Measurements from ENCODE around the gene WFDC11.

The WFDC11 gene

DNA sequence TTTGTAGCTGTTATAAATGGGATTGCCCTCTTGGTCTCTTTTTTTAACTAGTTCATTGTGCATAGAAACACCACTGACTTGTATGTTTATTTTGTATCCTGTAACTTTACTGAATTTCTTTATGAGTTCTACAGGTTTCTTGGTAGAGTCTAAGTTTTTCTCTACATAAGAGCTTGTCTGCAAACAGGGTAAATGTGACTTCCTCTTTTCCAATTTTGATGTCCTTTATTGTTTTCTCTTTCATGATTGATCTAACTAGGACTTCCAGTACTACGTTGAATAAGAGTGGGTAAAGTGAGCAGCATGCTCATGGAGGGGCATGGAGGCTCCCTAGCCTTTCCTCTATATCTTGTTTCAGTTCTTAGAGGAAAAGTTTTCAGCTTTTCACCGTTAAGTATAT lies 43.5 kb downstream of the WFDC11 start:
- DNase-seq (ENCODE audit: low read depth, low spot score) = no peak

DNA sequence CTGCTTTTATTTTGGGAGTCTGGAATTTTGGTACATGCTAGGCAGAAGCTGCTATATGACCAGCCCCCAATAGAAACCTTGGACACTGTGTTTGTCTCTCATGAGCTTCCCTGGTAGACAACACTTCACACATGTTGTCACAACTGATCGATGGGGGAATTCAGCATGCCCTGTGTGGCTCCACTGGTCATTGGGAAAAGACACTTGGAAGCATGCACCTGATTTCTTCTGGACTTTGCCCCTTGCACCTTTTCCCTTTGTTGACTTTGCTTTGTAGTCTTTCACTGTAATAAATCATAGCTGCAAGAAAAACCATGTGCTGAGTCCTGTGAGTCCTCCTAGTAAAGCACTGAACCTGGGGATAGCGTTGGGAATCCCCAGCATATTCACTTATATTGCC lies 48.4 kb downstream of the WFDC11 start:
- no peak for DNase-seq (ENCODE audit: low read depth, low spot score)

DNA sequence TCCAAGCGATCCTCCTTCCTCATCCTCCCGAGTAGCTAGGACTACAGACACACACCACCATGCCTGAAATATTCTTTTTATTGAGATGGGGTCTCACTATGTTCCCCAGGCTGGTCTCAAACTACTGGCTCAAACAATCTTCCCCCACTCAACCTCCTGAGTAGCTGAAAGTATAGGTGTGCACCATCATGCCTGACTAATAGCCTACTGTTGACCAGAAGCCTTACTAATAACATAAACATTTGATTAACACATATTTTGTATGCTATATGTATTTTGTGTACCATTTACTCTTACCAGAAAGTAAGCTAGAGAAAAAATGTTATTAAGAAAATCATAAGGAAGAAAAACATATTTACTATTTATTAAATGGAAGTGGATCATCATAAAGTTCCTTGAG lies 52.4 kb downstream of the WFDC11 start:
- DNase-seq (ENCODE audit: low read depth, low spot score) = no peak

DNA sequence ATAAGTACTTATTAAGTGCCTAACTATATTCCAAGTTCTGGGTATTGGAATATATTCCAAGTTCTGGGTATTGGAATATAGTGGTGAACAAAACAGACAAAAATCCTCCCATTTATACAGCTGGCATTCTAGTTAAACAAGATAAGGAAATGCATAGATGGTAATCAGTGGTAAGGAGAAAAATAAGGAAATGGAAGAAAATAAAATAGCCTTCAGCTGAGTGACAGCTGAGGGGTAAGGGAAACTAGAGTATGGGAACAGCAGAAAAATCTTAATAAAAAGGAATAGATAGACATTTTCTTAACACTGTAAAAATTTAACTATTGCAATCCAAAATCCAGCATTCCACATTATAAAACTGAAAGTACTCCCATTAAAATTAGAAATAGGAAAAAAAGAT lies 57.7 kb downstream of the WFDC11 start:
- DNase-seq (ENCODE audit: low read depth, low spot score) = no peak

DNA sequence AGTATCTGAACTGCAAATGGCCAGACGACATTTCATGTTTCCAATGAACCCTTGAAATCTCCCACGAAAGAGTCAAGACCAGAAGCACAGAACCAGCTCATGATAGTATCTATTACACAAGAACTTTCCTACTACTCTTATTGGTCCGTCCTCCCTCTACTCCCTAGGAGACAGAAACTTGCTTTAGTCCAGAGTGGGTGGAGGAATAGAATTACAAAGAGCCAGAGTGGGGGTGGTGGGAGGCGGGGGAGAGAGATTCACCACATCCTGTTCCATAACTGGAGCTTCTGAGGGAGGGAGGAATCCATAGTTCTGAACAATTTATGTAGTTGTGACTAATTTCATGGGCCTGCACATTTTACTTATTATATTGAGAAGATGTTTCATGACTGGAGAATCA lies 59.0 kb downstream of the WFDC11 start:
- no peak for DNase-seq (ENCODE audit: low read depth, low spot score)

DNA sequence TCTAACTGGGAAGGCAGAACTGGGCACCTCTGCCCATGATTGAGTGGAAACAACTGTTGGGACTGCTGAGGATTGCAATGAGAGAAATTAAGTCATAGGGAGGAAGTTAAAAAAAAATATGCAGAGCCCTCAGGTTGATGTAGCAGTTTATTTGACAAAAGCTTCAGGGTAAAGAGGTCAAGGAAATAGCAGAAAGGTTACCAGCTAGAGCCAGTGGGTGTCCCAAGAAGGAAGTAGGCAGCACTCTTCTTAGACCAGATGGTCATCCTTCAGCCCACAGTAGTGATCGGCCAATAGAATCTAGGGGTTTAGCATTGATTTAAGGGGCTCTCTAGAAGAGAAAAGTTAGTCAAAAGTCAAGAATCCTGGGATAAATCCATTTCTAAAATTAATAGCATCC lies 62.2 kb downstream of the WFDC11 start:
- DNase-seq (ENCODE audit: low read depth, low spot score) = no peak

Measured in smooth muscle cell of the brain vasculature (primary cell).